ENCODE measurements around the gene ARAP2.

ARAP2 gene

DNA sequence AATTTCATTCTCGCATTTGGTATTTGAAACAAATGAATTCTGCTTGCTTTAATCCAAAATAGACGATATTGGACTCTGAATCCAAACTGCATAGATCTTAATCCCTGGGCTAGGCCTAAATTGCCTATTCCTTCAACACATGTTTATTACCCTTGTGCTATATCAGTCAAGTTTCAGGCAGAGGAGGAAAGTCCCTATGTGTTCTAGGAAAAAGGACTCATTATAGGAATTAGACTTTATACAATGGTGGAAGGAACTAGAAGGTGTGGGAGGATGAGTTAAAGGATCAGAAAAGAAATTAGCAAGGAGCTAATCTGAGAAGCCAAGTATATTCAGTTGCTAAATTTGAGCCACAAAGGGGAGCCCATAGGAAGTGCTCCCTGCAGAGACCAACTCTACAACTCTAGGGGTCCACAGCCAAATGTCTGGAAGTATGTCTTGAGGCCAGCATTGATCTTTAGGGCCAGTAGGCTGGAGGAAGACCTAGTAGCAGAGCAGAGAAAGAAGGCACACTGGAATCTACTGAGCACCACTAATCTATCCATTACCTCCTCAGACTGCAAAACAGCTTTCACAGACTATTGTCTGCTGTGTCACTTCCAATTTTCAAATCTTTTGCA lies 20.0 kb upstream of the ARAP2 start:
- no peak for DNase-seq

DNA sequence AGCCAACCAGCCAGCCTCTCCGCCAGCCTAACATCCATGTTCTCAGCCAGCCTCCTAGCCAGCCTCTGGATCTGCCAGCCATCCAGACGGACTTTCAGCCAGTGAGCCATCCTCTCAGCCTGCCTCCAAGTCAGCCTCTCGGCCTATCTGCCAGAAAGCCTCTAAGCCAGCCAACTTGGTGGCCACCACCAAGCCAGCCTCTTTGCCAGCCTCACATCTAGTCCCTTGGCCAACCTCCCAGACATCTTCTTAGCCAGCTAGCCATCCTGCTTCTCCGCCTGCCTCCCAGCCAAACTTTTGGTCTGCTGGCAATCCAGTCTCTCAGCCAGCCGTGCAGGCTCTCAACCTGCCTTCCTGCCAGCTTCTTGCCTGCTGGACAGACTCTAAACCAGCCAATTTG lies 16.4 kb upstream of the ARAP2 start:
- no peak for DNase-seq

DNA sequence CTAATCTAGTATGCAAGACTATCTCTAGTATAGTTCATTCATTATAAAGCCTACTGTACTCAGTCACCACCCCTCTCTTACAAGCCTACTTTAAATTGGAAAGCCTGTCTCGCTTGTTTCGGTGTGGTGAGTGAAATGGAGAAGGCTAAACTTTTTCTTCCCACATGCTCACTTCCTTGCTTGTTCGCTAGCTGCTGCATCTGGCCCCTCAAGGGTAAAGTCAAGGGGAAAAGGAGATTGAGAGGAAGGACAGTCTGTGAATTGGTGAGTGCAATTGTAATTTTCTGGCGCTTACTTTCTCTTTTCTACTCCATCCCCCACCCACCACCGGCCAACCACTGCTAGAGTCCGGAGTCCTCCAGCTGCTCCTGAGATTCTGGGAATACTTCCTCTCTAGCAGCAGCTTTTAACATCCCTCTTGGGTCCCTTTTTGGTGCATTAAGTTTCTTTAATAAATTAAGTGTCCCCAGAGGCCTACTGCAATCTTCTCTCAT lies 12.1 kb upstream of the ARAP2 start:
- DNase-seq, result no peak

DNA sequence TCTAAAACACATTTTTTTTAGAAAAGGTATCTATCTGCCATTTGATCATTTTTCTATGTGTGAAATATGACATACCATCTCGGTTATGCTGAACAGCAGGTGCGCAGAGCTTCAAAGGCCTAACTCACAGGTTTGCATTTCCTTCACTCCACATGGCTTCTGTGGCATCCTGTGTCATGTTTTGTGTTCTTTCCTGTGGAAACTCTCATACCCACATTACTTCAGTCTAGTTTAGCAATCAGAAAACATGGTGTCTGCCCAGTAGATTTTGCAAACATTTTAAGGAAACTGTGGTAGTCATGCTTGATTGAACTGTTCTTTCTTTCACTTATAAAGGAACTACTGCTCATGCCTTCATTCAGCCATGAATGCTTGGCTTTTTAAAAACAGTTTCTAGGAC lies 11.3 kb upstream of the ARAP2 start:
- peak in 2 of 4 experiments; percentile 8 to 23 for DNase-seq

DNA sequence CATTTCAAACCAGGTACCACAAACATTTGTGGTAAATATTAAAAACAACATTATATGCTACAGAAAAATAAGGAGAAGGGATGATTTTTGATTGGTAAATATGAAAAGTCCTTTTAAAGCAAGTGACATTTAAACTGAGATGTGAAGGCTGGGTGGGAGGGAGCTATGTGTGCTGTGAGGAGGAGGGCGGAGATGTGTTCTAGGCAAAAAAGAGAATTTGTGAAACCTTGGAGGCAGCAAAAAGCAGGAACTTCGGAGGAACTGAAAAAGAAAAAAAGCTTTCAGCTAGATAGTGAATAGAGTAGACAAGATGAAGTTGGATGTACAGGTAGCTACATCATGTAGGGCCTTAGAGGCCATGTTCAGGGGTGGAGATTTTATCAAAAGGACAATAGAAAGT lies 10.1 kb upstream of the ARAP2 start:
- no peak for DNase-seq

DNA sequence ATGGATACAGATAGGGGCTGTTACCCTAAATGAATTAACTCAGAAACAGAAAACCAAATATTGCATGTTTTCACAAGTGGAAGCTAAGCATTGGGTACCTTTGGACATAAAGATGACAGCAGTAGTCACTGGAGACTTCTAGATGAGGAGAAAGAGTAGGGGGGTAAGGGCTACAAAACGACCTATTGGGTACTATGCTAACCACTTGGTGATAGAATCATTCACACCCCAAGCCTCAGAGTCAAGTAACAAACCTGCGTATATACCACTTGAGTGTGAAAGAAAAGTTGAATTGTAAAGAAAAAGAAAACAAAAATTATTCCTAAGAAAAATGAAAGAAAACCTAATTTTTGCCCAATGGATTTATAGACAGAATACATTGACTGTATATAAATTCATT lies 7.7 kb upstream of the ARAP2 start:
- no peak for DNase-seq

DNA sequence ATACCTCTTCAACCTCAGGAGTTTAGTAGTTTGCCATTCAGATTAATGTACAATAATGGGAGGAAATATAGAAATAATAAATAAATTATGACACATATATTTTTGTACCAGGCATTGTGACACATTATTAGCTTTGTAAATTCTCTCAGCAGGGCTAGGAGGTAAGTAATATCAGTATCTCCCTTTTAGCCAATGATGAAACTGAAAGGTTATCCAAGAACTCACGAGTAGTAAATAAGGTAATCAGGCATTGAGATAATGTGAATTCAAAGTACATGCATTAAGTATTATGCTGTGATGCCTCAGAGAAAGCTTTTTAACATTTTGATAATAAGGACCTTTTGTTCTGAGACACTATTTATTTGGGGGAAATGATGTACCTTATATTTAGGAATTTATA lies 5.3 kb upstream of the ARAP2 start:
- DNase-seq, result no peak

DNA sequence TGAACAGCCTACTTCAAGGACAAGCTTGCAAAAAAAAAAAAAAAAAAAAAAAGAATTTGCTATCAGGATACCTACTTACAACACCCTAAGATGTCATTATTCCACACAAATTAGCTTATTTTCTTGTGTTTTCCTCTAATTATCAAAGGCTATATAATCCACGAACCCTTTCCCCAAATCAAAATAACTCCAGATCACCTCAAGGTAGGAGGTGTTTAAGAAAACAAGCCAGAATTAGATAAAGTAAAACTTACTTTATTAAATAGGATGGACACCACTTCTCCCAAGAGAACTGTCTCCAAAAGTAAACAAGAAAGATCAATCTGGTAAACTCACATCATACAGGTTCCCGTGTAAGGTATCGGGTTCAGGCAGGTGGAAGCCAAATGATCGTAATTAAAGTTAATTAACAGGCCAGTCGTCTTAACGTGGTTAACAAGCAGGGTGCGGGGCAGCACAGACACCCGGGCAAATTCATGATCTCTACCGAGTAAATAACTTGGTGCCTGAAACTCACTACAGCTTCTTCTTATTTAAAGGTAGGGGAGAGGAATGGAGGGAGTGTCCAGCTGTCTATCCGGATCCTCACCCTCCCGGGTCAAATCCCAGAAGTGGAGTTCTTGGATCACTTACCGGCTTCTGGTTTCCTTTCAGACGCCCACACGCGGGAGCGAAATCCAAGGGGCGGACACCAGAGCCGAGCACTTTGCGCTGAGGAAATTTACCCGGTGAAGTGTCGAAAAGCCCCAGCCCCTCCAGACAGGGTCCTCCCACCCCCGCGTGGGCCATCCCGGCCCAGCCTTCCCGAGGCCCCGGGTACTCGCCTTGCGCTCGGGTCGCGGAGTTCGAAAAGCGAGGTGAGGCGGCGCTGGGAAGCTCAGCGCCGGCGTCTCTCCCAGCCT lies 708 bp downstream of the ARAP2 start:
- peak in 3 of 4 experiments; percentile 21 to 29 (median 25) for DNase-seq

DNA sequence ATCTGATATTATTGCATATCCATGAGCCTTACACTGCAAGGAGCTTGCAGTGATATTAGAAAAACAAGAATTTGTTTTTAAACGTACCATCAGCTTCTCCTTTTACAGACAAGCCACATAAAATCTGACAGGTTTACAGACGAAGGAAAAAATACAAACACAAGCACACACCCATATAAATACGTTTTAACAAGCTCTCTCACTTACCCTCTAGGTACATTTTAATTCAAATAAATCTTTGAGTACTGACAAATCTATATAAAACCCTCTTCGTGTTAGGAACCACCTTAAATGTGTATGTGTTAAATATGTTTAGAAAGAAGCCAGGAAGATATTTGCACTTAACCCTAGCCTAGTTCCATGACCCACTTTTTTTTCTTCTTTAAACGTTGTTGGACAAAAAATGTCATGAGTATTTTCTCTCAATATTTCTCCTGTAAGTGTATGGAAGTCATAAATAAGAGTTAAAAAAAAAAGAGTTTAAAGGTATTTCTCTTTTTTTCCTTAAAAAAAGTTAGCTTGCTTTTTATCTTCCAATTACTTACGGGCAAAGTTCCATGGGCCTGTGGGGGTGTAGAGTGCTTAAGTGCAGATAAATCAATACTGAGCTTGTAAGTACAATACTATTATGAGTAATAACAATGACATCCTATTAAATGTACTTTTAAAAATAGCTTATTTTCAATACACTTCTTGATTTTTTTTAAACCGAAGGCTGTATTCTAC lies 1.5 kb downstream of the ARAP2 start:
- DNase-seq, result no peak

DNA sequence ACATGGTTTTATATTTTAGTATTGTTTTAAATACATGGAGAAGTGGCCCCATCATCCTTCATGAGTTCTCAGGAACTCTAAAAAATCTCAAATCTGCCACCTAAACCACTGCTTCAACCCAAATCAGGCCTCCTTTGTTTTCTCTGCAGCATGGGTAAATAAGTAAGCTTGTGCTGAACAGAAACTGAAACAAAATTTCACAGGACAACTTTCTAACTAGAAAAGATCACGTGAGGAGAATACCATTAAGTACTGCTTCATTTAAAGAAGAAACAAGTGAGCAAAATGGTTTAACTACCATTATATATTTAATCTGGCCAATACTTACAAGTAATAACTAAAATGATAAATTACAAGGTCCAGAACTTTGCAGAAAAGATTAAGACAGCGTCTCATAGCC lies 2.5 kb downstream of the ARAP2 start:
- no peak for DNase-seq

DNA sequence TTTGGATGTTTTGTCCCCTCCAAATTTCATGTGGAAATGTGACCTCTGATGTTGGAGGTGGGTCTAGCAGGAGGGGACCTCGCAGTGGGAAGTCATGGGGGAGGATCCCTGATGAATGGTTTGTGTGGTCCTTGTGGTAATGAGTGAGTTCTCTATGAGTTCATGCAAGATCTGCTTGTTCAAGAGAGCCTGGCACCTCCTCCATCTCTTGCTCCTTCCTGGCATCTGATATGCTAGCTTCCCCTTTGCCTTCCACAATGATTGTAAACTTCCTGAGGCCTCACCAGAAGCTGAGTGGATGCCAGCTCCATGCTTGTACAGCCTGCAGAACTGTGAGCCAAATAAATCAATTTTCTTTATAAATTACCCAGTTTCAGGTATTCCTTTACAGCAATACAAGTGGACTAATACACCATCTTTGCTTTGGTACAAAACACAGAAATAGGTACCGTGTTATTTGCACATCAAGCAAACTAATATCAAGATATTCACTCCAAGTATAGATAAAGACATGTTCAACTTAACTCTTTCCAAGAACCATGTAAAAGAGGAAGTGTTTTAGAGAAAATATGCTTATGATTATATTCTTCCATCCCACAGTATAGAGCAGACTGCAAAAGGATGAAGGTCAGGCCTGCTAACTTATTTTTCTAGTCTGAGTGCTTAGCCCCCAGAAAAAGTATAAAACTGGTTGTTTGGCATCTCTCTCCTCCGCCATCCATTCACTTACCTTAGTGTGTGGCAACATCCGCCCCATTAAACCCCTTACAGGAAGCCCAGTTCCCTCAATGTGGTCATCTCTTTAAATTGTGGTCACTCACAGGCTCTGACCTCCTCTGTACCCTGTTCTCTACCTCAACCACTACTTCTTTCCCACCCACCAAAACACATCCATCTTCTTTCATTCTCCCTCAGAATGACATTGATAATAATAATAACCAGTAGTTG lies 6.7 kb downstream of the ARAP2 start:
- DNase-seq, result no peak

DNA sequence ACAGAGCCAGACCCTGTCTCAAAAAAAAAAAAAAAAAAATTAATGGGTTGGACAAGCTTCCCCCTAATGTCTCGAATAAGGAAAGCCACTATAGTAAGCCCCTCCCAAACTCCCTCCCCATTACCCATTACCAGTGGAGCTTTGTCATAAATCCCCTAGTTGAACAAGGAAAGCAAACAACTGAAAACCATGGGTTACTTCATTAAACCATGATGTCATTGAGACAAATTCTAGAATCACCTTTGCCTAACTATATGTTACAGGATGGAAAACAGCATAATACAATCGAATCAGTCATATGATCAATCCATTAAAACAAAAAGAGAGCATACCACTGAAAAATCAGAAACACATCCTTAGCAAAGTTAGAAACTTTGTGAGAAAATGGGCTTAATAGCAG lies 8.2 kb downstream of the ARAP2 start:
- no peak for DNase-seq

DNA sequence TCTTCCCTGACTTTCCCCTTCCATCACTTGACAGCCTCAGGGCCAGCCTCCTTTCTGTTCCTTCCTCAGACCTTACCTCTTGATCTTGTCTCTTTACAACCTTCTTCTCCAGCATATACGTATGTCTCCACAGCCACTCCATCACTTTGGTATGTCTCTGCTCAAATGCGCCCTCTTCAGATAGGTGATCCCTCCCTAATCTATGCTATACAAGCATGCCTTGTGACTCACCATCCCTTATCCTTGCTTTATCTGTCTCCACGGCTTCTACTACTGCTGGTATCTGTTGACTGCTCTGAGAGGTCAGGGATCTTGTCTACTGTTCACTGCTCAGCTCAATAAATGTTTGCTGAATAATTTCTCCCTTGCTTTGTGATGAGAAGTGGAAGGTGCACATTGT lies 9.0 kb downstream of the ARAP2 start:
- no peak for DNase-seq

DNA sequence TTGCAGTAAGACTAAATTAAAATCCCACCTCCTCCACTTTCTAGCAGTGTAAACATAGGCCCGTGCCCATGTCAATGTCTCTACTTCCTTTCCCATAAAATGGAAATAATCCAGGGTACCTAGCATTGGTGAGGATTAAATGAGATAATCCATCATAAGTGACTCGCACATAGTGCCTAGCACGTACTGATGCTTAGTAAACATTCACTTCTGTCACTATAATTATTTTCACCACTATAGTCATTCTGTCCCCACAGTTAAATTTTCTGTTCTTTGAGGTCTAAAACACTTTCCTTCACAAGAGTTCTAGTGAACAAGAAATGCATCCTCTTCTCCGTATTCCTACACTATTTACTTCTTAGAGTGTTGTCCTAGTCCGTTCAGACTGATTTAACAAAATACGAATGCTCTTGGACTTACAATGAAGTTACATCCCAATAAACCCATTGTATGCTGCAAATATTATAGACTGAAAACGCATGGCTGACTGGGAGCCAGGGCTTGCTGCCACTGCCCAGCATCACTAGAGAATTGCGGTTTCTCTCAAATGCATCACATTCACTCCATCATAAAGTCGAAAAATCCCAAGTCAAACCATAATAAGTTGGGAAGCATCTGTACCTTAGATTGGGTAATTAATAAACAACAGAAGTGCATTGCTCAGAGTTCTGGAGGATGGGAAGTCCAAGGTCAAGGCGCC lies 10.6 kb downstream of the ARAP2 start:
- no peak for DNase-seq

DNA sequence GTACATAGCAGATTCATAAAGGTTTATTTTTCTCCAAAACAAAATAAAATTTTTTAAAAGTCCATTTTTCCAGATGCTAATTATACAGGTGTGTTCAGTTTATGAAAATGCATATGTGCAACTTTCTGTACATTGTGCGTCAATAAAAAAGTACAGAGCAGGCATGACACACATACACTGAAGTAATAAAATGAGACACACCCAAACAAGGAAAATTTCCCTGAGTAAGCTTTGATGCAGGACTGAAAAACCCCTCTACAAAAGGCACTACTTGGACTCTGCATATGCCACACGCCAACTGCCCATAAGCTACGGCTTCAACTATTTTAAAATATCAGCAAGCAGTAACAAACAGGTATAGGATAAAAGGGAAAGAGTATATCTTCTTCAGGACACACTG lies 13.8 kb downstream of the ARAP2 start:
- no peak for DNase-seq

DNA sequence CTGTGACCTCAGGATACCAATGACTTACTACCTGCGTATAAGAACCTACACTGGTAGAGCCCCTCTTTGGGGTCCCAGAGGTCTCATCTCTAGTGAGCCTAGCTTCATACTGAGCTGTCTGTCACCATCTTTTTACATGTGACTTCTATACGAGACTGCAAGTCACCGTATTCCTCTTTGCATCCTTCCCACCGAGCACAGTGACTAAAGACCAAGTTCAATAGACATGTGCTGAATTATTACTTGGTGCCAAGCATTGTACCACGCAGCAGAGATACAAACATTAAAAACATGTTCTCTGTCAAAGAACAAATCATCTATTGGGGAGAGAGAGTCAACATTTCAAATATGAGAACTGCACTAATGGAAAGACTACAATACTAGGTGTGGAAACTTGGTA lies 16.4 kb downstream of the ARAP2 start:
- DNase-seq, result no peak

DNA sequence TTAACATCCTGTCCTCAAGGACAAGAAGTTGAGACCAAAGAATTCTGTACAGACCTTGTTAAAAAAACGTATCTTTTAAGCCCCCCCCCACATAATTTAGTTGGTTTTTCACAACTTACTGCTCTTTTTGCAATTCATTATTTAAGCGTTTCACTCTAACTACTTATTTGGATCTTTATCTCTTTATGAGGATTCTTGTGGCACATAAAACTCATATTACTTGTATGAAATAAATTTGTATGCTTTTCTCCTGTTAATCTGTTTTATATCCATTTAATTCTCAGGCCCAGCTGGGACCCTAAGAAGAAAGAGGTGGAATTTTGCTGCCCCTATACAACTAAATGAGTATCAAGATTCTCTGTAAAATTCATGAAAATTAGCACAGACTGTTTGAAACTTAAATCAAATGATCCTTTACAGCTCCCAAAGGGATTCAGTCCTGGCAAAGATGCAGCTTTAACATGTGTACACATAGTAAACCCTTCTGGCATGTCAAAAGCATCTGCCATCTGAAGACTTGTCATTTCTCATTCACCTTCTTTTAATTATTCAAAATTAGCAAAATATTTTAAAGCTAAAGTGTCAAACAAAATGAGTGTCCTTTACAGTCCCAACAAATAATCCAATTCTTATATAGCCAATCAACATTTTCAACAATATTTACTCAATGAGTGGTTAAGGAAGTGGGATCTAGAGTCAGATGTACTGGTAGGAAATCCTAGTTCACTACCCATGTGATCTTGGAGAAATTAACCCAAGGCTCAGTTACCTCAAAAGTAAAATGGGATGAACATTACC lies 17.7 kb downstream of the ARAP2 start:
- DNase-seq, result no peak

DNA sequence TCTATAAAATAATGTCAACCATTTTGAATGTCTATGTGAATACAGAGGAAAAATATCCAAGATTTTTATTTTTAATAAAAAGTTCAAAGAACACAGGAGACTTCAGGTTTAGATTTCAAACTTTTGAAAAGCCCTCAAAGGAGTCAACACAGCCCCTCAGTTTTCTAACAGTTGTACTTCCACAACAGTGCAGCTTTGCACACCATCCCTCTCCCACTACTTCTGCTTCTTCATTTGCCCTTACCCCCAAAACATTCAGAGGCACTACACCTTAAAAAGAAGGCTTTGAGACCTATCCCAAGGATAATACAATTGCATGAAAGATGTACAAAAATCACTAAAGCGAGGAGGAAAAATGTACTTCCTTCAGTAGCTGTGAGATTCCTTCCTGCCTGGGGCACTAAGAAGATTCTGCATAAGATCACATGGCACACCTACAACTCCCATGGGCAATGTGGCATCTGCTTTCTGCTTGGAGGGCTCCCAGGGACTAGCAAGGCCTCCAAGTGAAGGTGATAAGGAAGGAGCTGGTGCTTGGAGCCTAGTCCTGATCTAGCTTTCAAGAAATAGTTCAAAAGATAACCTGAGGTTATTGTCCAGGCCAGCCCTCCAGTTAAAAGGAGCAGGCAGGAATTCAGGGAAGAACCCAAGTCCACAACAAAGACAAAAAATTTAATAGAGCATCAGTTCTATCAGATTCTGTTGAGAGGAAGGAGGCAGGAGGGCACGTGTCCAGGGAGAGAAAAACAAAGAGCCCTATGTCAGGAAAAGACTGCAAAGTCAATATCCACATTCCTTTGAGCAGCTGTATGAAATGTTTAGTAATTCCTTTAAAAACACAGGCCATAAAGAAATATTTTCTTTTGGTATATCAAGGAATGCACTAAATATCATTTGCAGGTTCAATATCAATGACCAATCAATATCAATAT lies 19.1 kb downstream of the ARAP2 start:
- no peak for DNase-seq

DNA sequence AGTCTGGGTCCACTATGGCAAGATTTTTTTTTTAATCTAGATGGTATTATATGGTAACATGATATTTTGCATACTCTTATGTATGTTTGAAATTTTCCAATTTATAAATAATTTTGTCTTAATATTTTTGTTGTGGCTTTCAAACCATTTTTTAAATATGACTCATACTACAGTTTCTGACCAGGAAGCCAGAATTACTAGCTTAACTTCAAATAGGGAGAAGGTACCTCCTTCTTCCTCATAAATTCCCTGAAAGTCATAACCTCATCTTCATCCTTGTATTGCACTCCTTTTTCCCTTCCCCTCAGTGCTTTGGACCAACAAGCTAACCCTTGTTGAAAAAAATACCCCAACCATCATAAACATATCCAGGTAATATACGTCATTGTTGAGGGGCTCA lies 21.6 kb downstream of the ARAP2 start:
- DNase-seq, result no peak

DNA sequence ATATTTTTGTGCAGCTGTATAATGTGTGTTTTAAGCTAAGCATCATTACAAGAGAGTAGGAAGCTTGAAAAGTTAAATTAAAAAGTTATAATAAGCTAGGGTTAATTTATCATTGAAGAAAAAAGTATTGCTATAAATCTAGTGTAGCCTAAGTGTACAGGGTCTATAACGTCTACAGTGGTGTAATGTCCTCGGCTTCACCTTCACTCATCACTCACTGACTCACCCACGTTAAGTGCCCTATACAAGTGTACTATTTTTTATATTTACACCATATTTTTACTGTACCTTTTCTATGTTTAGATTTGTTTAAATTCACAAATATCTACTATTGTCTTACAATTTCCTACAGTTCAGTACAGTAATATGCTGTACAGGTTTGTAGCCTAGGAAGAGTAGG lies 23.5 kb downstream of the ARAP2 start:
- no peak for DNase-seq

Measured in activated naive CD4-positive, alpha-beta T cell (primary cell).